Fibroblast of lung (primary cell): ENCODE results near the gene MICAL3.
"Not testable (repeated sequence)": the region's sequence is repeated elsewhere in the genome, so short reads cannot be mapped to it uniquely, and the experiment has no call there.

Experiments used
- EZH2 ChIP-seq: IDR thresholded peaks from 2 replicates; pipeline ENCODE4 v1.5.1; 2012; ENCODE audit warnings: low read length, control low read depth, mild to moderate bottlenecking; ENCODE audit errors: missing control alignments
- TF ChIP-seq, protein P1 (sequence below), 2 donors: IDR thresholded peaks in 1 of 2; conservative IDR thresholded peaks in 1 of 2; 1 replicate in 1 of 2; 2 replicates in 1 of 2; pipeline ENCODE4 v1.5.1; 2011 to 2012; ENCODE audit warnings: low read length in 2 of 2, control low read depth in 1 of 2, inconsistent platforms in 1 of 2, low read depth in 1 of 2, mild to moderate bottlenecking in 1 of 2

- not testable (repeated sequence) for TF ChIP-seq EZH2
- TF ChIP-seq, protein P1, sequence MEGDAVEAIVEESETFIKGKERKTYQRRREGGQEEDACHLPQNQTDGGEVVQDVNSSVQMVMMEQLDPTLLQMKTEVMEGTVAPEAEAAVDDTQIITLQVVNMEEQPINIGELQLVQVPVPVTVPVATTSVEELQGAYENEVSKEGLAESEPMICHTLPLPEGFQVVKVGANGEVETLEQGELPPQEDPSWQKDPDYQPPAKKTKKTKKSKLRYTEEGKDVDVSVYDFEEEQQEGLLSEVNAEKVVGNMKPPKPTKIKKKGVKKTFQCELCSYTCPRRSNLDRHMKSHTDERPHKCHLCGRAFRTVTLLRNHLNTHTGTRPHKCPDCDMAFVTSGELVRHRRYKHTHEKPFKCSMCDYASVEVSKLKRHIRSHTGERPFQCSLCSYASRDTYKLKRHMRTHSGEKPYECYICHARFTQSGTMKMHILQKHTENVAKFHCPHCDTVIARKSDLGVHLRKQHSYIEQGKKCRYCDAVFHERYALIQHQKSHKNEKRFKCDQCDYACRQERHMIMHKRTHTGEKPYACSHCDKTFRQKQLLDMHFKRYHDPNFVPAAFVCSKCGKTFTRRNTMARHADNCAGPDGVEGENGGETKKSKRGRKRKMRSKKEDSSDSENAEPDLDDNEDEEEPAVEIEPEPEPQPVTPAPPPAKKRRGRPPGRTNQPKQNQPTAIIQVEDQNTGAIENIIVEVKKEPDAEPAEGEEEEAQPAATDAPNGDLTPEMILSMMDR (conservative IDR thresholded peaks at IDR 0.05 in 1 of 2, IDR thresholded peaks at IDR 0.05 in 1 of 2; ENCODE audit: low read depth in 1 of 2, low read length in 2 of 2): not testable (repeated sequence)
Measured at GRCh38 chr22:17764852-17765251, 259.5 kb downstream of the MICAL3 start.
